Measurements from ENCODE around the gene ZEB1.

ZEB1 gene

GRCh38 chr10:31479752-31480151 is 160.7 kb downstream of the ZEB1 start:
- no peak for TF ChIP-seq POLR2A (IDR thresholded peaks at IDR 0.05; ENCODE audit: extremely low read depth, insufficient read length)
- no peak for DNase-seq (ENCODE audit: low read depth)
- no peak overlapping the region for H3K4me3 ChIP-seq (ENCODE audit: low read depth, low read length)

GRCh38 chr10:31483546-31483945 is 164.5 kb downstream of the ZEB1 start:
- H3K4me3 ChIP-seq (ENCODE audit: low read depth, low read length): no peak overlapping the region
- DNase-seq (ENCODE audit: low read depth): no peak
- no peak for TF ChIP-seq MYC (IDR thresholded peaks at IDR 0.05; ENCODE audit: low read depth, low read length)
- TF ChIP-seq CTCF (IDR thresholded peaks at IDR 0.05; ENCODE audit: low read depth, low read length): no peak
- TF ChIP-seq MAX (IDR thresholded peaks at IDR 0.05; ENCODE audit: low read depth, low read length): no peak
- TF ChIP-seq POLR2A (IDR thresholded peaks at IDR 0.05; ENCODE audit: extremely low read depth, insufficient read length): no peak

GRCh38 chr10:31484431-31485135 is 165.6 kb downstream of the ZEB1 start:
- peak; percentile 12 for DNase-seq (ENCODE audit: low read depth)
- TF ChIP-seq MYC (IDR thresholded peaks at IDR 0.05; ENCODE audit: low read depth, low read length): no peak
- TF ChIP-seq POLR2A (IDR thresholded peaks at IDR 0.05; ENCODE audit: extremely low read depth, insufficient read length): no peak
- TF ChIP-seq CTCF (IDR thresholded peaks at IDR 0.05; ENCODE audit: low read depth, low read length): no peak
- no peak for TF ChIP-seq MAX (IDR thresholded peaks at IDR 0.05; ENCODE audit: low read depth, low read length)
- no peak overlapping the region for H3K4me3 ChIP-seq (ENCODE audit: low read depth, low read length)

GRCh38 chr10:31490858-31491504 is 172.0 kb downstream of the ZEB1 start:
- DNase-seq (ENCODE audit: low read depth): peak; percentile 63
- TF ChIP-seq MAX (IDR thresholded peaks at IDR 0.05; ENCODE audit: low read depth, low read length) (no peak), CTCF (IDR thresholded peaks at IDR 0.05; ENCODE audit: low read depth, low read length) (peak; percentile 48), MYC (IDR thresholded peaks at IDR 0.05; ENCODE audit: low read depth, low read length) (no peak)
- H3K4me3 ChIP-seq (ENCODE audit: low read depth, low read length): no peak overlapping the region

GRCh38 chr10:31507427-31507826 is 188.4 kb downstream of the ZEB1 start:
- no peak for TF ChIP-seq MYC (IDR thresholded peaks at IDR 0.05; ENCODE audit: low read depth, low read length)
- TF ChIP-seq CTCF (IDR thresholded peaks at IDR 0.05; ENCODE audit: low read depth, low read length): no peak
- no peak for TF ChIP-seq MAX (IDR thresholded peaks at IDR 0.05; ENCODE audit: low read depth, low read length)
- no peak for TF ChIP-seq POLR2A (IDR thresholded peaks at IDR 0.05; ENCODE audit: extremely low read depth, insufficient read length)
- no peak for DNase-seq (ENCODE audit: low read depth)
- H3K4me3 ChIP-seq (ENCODE audit: low read depth, low read length): no peak overlapping the region

GRCh38 chr10:31508234-31508633 is 189.2 kb downstream of the ZEB1 start:
- TF ChIP-seq CTCF (IDR thresholded peaks at IDR 0.05; ENCODE audit: low read depth, low read length) (no peak), MYC (IDR thresholded peaks at IDR 0.05; ENCODE audit: low read depth, low read length) (no peak), MAX (IDR thresholded peaks at IDR 0.05; ENCODE audit: low read depth, low read length) (no peak), POLR2A (IDR thresholded peaks at IDR 0.05; ENCODE audit: extremely low read depth, insufficient read length) (no peak)
- DNase-seq (ENCODE audit: low read depth): no peak
- no peak overlapping the region for H3K4me3 ChIP-seq (ENCODE audit: low read depth, low read length)

Data from NB4 (cell line).